Muscle of arm (tissue), 12 donors: ENCODE data around the gene PDE10A. TPM values are rescaled to one million over a fixed set of nuclear protein-coding genes. Genes with fewer than 3 reads are reported as not detected.
"Not testable (repeated sequence)": the region's sequence is repeated elsewhere in the genome, so short reads cannot be mapped to it uniquely, and the experiment has no call there.

Experiments used
- DNase-seq: peaks from one replicate; pipeline ENCODE4 v3.0.0-alpha.2; 2013
- polyA plus RNA-seq, 12 donors: library from polyadenylated mRNA; unstranded; fragments of 120-200 nt; gene quantifications; one replicate each; pipeline ENCODE4 v1.2.1, GENCODE V29; 2013; ENCODE audit not compliant: insufficient read length in 12 of 12

Gene PDE10A
- polyA plus RNA-seq, 12 donors = 6.9 to 13.1 (median 10.4) TPM; not detected in 1

GRCh38 chr6:165588515-165588914, 74.5 kb downstream of the PDE10A start:
- no peak for DNase-seq

- no peak for DNase-seq
These were observed 75.8 kb downstream of the PDE10A start for GRCh38 chr6:165587206-165587605.

GRCh38 chr6:165586706-165587105, 76.3 kb downstream of the PDE10A start:
- no peak for DNase-seq

GRCh38 chr6:165585060-165585459, 78.0 kb downstream of the PDE10A start:
- no peak for DNase-seq

- DNase-seq = no peak
These were observed 78.5 kb downstream of the PDE10A start for GRCh38 chr6:165584541-165584940.

- no peak for DNase-seq
These were observed 81.4 kb downstream of the PDE10A start for GRCh38 chr6:165581678-165582077.

- no peak for DNase-seq
These were observed 82.9 kb downstream of the PDE10A start for GRCh38 chr6:165580136-165580535.

GRCh38 chr6:165579151-165579550, 83.9 kb downstream of the PDE10A start:
- DNase-seq = no peak

- DNase-seq = no peak
These were observed 85.5 kb downstream of the PDE10A start for GRCh38 chr6:165577556-165577955.

GRCh38 chr6:165575158-165575549, 87.9 kb downstream of the PDE10A start:
- DNase-seq = no peak

GRCh38 chr6:165574220-165575157, 88.6 kb downstream of the PDE10A start:
- no peak for DNase-seq

GRCh38 chr6:165573671-165574070, 89.4 kb downstream of the PDE10A start:
- DNase-seq = peak; percentile 31

- DNase-seq = no peak
These were observed 91.3 kb downstream of the PDE10A start for GRCh38 chr6:165571721-165572132.

GRCh38 chr6:165571068-165571682, 91.9 kb downstream of the PDE10A start:
- DNase-seq = no peak

- no peak for DNase-seq
These were observed 94.7 kb downstream of the PDE10A start for GRCh38 chr6:165568326-165568725.

GRCh38 chr6:165566088-165566828, 96.8 kb downstream of the PDE10A start:
- DNase-seq = no peak

GRCh38 chr6:165562421-165563090, 100.5 kb downstream of the PDE10A start:
- no peak for DNase-seq

GRCh38 chr6:165559632-165560031, 103.4 kb downstream of the PDE10A start:
- no peak for DNase-seq

GRCh38 chr6:165558097-165558496, 104.9 kb downstream of the PDE10A start:
- DNase-seq = not testable (repeated sequence)

GRCh38 chr6:165557674-165558073, 105.4 kb downstream of the PDE10A start:
- DNase-seq = no peak

- DNase-seq = no peak
These were observed 106.8 kb downstream of the PDE10A start for GRCh38 chr6:165556116-165556843.
